NCI-H748 (cell line): ENCODE results near the gene TCN2.
"Not testable (repeated sequence)": the region's sequence is repeated elsewhere in the genome, so short reads cannot be mapped to it uniquely, and the experiment has no call there.

Experiments used
- DNase-seq: peaks from one replicate; lab custom pipeline; 2025; ENCODE audit not compliant: unreplicated experiment; lab: John Stamatoyannopoulos, UW

The TCN2 gene

GRCh38 chr22:30643055-30643875 lies 36.3 kb downstream of the TCN2 start:
- no peak for DNase-seq

GRCh38 chr22:30646518-30647160 lies 39.7 kb downstream of the TCN2 start:
- peak; percentile 6 for DNase-seq

GRCh38 chr22:30647536-30647935 lies 40.6 kb downstream of the TCN2 start:
- no peak for DNase-seq

GRCh38 chr22:30648825-30649224 lies 41.9 kb downstream of the TCN2 start:
- DNase-seq: no peak

DNA sequence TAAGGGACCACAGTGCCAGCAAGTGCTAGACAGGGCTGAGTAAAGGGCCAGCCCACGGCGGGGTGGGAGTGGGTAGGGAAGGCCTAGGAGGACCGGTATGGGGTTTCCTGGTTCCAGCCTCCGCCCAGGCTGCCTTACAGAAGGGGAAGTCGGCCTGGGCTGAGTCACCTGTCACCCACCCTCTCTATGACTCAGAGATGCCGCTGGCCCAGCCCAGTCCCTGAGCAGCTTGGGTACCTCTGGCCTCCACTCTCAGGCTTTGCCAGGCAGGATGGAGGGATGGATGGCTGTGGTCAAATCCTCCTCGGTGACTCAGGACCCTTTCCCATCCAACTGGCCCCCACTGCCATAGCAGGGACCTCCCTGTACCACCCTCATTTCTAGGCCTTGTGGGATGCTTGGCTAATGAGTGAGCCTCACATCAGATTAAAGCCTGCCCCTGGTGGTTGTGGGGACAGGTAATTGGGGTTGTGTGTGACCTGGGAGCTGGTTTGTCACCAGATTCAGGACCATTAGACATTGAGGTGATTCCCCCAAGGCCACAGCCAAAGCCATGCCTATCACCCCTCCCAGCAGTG lies 42.5 kb downstream of the TCN2 start:
- DNase-seq: no peak

GRCh38 chr22:30650508-30651116 lies 43.6 kb downstream of the TCN2 start:
- no peak for DNase-seq

DNA sequence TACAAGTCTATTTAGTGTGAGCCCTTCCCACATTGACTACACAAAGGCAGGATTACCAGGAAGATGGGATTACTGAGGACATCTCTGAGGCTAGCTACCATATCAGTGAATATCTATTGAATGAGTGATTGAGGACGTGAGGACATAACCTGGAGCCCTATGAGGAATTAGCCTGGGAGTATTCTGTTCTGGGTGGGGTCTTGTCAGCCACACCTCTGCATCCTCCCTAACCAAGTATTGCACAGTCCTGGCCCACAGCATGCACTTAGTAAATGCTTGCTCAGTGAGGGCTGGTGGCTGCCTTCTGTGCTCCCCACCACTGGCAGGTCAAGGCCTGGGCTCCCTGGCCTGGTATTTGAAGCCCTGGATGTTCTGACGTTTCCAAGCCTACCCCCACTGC lies 45.9 kb downstream of the TCN2 start:
- DNase-seq: no peak

DNA sequence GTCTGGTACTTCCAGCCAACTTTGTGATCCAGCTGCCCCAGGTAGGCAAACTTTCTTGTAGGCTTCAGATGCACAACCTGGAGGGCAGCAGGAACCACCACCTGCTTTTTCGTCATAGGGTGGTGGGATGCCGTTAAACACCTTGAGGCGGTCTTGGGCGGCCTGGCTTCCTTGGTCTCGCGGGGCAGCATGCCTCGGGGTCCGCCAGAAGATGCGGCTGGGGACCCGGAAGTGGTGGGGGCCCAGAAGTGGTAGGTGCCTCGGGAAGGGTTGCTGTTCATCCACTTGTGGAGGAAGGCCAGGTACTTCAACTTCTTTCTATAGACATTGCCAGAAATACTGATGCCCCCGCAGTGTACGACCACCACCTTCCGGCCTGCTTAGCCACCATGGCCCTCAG lies 47.4 kb downstream of the TCN2 start:
- DNase-seq: no peak

DNA sequence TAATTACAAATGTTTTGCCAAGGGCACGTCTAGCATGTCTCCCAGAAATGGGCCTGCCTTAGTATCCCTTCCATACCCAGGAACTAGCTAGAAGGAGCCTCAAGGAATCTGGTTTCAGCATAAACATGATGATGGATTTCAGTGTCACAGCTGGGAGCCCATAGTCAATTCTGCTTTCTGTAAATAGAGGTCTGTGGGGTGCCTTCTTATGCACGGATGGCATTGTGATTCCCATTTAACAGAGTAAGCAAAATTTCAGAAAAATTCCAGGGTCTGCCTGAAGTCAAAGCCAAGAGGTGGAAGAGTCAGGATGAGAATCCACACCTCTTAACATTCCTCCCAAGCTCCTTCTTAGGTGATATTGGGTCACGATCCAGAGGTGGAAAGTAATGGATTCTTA lies 48.6 kb downstream of the TCN2 start:
- DNase-seq: no peak

DNA sequence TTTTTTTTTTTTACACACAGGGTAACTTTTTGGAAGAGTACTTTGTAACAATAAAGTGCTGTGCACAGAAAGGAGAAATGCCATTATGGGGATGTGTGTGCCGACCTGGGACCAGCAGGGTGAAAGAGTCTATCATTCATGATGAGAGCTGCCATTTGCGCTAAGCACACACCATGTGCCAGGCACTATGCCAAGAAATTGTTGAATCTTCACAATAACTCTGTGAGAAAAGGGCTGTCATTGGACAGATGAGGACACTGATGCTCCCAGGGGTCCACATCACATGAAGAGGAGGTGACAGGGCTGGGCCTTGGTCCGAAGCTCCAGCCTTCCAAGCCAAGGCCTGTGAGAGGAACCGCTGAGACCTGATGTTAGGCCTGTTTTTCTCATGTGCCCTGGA lies 55.1 kb downstream of the TCN2 start:
- peak; percentile 84 for DNase-seq

DNA sequence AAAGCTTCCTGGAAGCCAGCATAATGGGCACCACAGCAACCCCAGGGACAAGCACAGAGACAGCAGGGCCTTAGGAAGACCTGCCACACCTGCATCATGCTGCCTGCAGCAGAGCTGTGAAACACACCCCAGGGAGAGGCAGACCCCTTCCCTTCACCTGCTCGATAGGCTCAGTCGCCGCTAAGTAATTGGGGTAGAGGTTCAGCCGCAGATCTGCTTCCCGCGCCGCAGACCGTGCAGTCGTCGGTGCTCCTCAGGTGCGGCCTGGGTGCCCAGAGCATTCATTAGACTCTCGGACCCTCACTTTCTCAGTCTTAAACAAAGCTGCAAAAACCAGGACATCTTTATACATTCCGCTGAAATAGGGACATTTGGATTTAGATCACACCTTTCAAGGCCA lies 57.8 kb downstream of the TCN2 start:
- no peak for DNase-seq

GRCh38 chr22:30665266-30665665 lies 58.3 kb downstream of the TCN2 start:
- DNase-seq: no peak

- no peak for DNase-seq
These were observed 58.8 kb downstream of the TCN2 start for GRCh38 chr22:30665786-30666185.

DNA sequence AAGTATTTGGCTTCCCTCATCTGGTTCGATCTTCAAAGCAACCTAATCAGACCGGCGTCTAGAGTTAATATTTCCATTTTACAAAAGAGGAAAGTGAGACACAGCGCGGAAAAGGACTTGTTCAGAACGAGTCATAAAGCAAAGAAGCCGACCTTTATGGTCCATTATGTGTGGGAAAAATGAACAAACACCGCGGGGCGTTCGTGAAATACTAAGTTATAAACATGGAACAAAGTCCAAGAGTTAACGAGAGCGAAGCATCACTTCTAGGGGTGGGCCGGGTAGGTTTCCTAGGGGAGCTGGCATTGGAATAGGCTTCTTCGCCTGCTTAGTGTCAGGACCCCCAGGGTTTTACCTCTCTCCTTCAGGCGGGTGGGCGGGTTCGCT lies 60.1 kb downstream of the TCN2 start:
- DNase-seq: peak; percentile 27

- peak; percentile 92 for DNase-seq
These were observed 60.8 kb downstream of the TCN2 start, which contains the start of gene DUSP18 for GRCh38 chr22:30667494-30668385. Gene DUSP18 (minus strand): TSS chr22:30667875. CDS start chr22:30664003, 3,872 bp downstream.

- DNase-seq: peak; percentile 46
These were observed 61.4 kb downstream of the TCN2 start for GRCh38 chr22:30668386-30668710.

DNA sequence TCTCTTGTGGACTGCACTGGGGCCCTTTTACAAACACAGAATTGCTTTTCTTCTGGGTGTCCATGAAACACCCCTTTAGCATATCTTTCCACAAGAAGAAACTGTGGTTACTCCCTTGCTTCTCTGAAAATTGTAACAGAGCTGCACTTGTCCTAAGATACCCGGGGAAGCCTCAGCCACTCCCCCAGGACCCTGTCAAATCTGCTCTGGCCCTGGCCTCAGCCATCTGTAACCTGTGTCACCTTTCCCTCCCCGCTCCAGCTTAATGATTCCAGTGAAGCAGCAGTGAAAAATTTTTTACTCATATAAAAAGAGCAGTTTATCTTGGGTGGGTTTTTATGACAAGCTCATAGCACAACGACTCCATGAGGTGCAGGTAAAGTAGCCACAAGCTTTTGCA lies 64.1 kb downstream of the TCN2 start:
- DNase-seq: no peak

- DNase-seq: no peak
These were observed 66.2 kb downstream of the TCN2 start for GRCh38 chr22:30673136-30673535.

GRCh38 chr22:30674482-30674881 lies 67.5 kb downstream of the TCN2 start:
- DNase-seq: no peak

GRCh38 chr22:30675436-30675835 lies 68.5 kb downstream of the TCN2 start:
- peak; percentile 79 for DNase-seq

- DNase-seq: not testable (repeated sequence)
These were observed 69.6 kb downstream of the TCN2 start for GRCh38 chr22:30676565-30676964.
